Astrocyte (in vitro differentiated cells and primary cell): ENCODE results near the gene SLC35F1. TPM values are rescaled to one million over a fixed set of nuclear protein-coding genes. Genes with fewer than 3 reads are reported as not detected.

ENCODE experiments used
- DNase-seq: peaks from one replicate; pipeline ENCODE4 v3.0.0-alpha.2; 2010; ENCODE audit warnings: low read depth
- FAIRE-seq: peaks from 2 replicates; lab custom pipeline; 2011; peaks lifted over from hg19 to GRCh38; lab: Jason Lieb, UNC
- H2AFZ ChIP-seq: 2 replicates; pipeline ENCODE4 v1.6.0; 2012; ENCODE audit warnings: low read depth, low read length, inconsistent platforms
- H3K27ac ChIP-seq: 2 replicates; pipeline ENCODE4 v1.5.1; 2011; ENCODE audit warnings: low read depth, low read length, inconsistent platforms
- H3K27me3 ChIP-seq: 2 replicates; pipeline ENCODE4 v1.6.0; 2011; ENCODE audit warnings: low read length, inconsistent platforms; ENCODE audit not compliant: insufficient read depth
- H3K36me3 ChIP-seq: 2 replicates; pipeline ENCODE4 v1.5.1; 2011; ENCODE audit warnings: low read length, inconsistent platforms; ENCODE audit not compliant: insufficient read depth
- H3K4me1 ChIP-seq: 2 replicates; pipeline ENCODE4 v1.5.1; 2011; ENCODE audit warnings: low read length, inconsistent platforms; ENCODE audit not compliant: insufficient read depth
- H3K4me2 ChIP-seq: 2 replicates; pipeline ENCODE4 v1.6.0; 2012; ENCODE audit warnings: low read length, inconsistent platforms
- H3K4me3 ChIP-seq: 2 replicates; pipeline ENCODE4 v1.5.1; 2011; ENCODE audit warnings: low read depth, mild to moderate bottlenecking, low read length, inconsistent platforms; ENCODE audit not compliant: insufficient read depth
- H3K79me2 ChIP-seq: 2 replicates; pipeline ENCODE4 v1.6.0; 2012; ENCODE audit warnings: mild to moderate bottlenecking, low read length, inconsistent platforms; ENCODE audit not compliant: insufficient read depth
- H3K9ac ChIP-seq: 2 replicates; pipeline ENCODE4 v1.6.0; 2012; ENCODE audit warnings: mild to moderate bottlenecking, low read length, inconsistent platforms
- H3K9me3 ChIP-seq: 2 replicates; pipeline ENCODE4 v1.5.1; 2012; ENCODE audit warnings: low read depth, mild to moderate bottlenecking, low read length, inconsistent platforms; ENCODE audit not compliant: insufficient read depth
- H4K20me1 ChIP-seq: 2 replicates; pipeline ENCODE4 v1.6.0; 2012; ENCODE audit warnings: low read length, inconsistent platforms; ENCODE audit not compliant: insufficient read depth
- H3K27ac Mint-ChIP-seq: one replicate; pipeline ENCODE4 v1.8.0; 2021; ENCODE audit warnings: mild to moderate bottlenecking, mixed read lengths; ENCODE audit not compliant: unreplicated experiment
- H3K27me3 Mint-ChIP-seq: one replicate; pipeline ENCODE4 v1.8.0; 2021; ENCODE audit warnings: low read depth, mixed read lengths; ENCODE audit not compliant: unreplicated experiment
- H3K36me3 Mint-ChIP-seq: one replicate; pipeline ENCODE4 v1.8.0; 2021; ENCODE audit warnings: low read depth, mixed read lengths; ENCODE audit not compliant: unreplicated experiment
- H3K4me1 Mint-ChIP-seq: one replicate; pipeline ENCODE4 v1.8.0; 2021; ENCODE audit warnings: low read depth, mixed read lengths; ENCODE audit not compliant: unreplicated experiment
- H3K4me3 Mint-ChIP-seq: one replicate; pipeline ENCODE4 v1.8.0; 2021; ENCODE audit warnings: mild to moderate bottlenecking, moderate library complexity, mixed read lengths; ENCODE audit not compliant: unreplicated experiment
- H3K9me3 Mint-ChIP-seq: one replicate; pipeline ENCODE4 v1.8.0; 2021; ENCODE audit warnings: mild to moderate bottlenecking, mixed read lengths; ENCODE audit not compliant: unreplicated experiment
- CTCF ChIP-seq: IDR thresholded peaks from 2 replicates; pipeline ENCODE4 v1.5.1; 2011; ENCODE audit warnings: low read depth, mild to moderate bottlenecking, inconsistent platforms, low read length, moderate library complexity; ENCODE audit not compliant: insufficient read depth
- EZH2 ChIP-seq: IDR thresholded peaks from 2 replicates; pipeline ENCODE4 v1.6.1; 2012; ENCODE audit warnings: mild to moderate bottlenecking, low read length, inconsistent platforms; ENCODE audit not compliant: insufficient read depth
- total RNA-seq: library from RNA; stranded (reverse); gene quantifications from 2 replicates; pipeline ENCODE4 v1.2.1, GENCODE V29; 2021

Gene SLC35F1
- total RNA-seq, 1 donor from 2014 or later, result 1.0 TPM

GRCh38 chr6:117911150-117911549 is 4.1 kb downstream of the SLC35F1 start:
- FAIRE-seq (no peak), DNase-seq (no peak)
- Histone ChIP-seq H3K27me3 (peaks cover 13% of the 10 kb centered on the region), H2AFZ (no peak overlapping the region), H4K20me1 (no peaks in the 10 kb centered on the region), H3K9ac (no peak overlapping the region), H3K4me2 (no peak overlapping the region), H3K27ac (no peak overlapping the region), H3K9me3 (no peaks in the 10 kb centered on the region), H3K79me2 (no peaks in the 10 kb centered on the region), H3K36me3 (no peaks in the 10 kb centered on the region), H3K4me1 (no peaks in the 10 kb centered on the region), H3K4me3 (no peak overlapping the region)
- TF ChIP-seq EZH2 (no peak), CTCF (no peak)
- Mint-ChIP-seq H3K4me1 (no peaks in the 10 kb centered on the region), H3K27me3 (no peaks in the 10 kb centered on the region), H3K4me3 (no peak overlapping the region), H3K9me3 (no peaks in the 10 kb centered on the region), H3K36me3 (no peaks in the 10 kb centered on the region), H3K27ac (no peak overlapping the region)

- Histone ChIP-seq H3K9ac (no peak overlapping the region), H3K79me2 (no peaks in the 10 kb centered on the region), H3K36me3 (no peaks in the 10 kb centered on the region), H3K9me3 (no peaks in the 10 kb centered on the region), H3K27ac (no peak overlapping the region), H3K4me3 (no peak overlapping the region), H3K27me3 (peaks cover 10% of the 10 kb centered on the region), H4K20me1 (no peaks in the 10 kb centered on the region), H2AFZ (no peak overlapping the region), H3K4me1 (no peaks in the 10 kb centered on the region), H3K4me2 (no peak overlapping the region)
- no peaks in the 10 kb centered on the region for H3K9me3 Mint-ChIP-seq
- TF ChIP-seq EZH2 (no peak), CTCF (no peak)
- H3K27me3 Mint-ChIP-seq, result no peaks in the 10 kb centered on the region
- FAIRE-seq, result no peak
- no peak overlapping the region for H3K4me3 Mint-ChIP-seq
- no peaks in the 10 kb centered on the region for H3K36me3 Mint-ChIP-seq
- no peak overlapping the region for H3K27ac Mint-ChIP-seq
- no peaks in the 10 kb centered on the region for H3K4me1 Mint-ChIP-seq
- DNase-seq, result no peak
Observed at GRCh38 chr6:117911660-117912059, 4.6 kb downstream of the SLC35F1 start.

GRCh38 chr6:117915846-117916245 is 8.8 kb downstream of the SLC35F1 start:
- no peak overlapping the region for H3K27ac ChIP-seq
- H2AFZ ChIP-seq, result no peak overlapping the region
- H3K36me3 ChIP-seq, result no peaks in the 10 kb centered on the region
- no peaks in the 10 kb centered on the region for H4K20me1 ChIP-seq
- H3K4me2 ChIP-seq, result no peak overlapping the region
- TF ChIP-seq CTCF (no peak), EZH2 (no peak)
- no peak overlapping the region for H3K4me3 ChIP-seq
- no peaks in the 10 kb centered on the region for H3K9me3 ChIP-seq
- H3K4me3 Mint-ChIP-seq, result no peak overlapping the region
- H3K9ac ChIP-seq, result no peak overlapping the region
- H3K4me1 ChIP-seq, result peaks cover 10% of the 10 kb centered on the region
- H3K27me3 ChIP-seq, result peaks cover 4% of the 10 kb centered on the region
- H3K9me3 Mint-ChIP-seq, result no peaks in the 10 kb centered on the region
- no peak for DNase-seq
- no peaks in the 10 kb centered on the region for H3K36me3 Mint-ChIP-seq
- no peak for FAIRE-seq
- no peaks in the 10 kb centered on the region for H3K79me2 ChIP-seq
- no peak overlapping the region for H3K27ac Mint-ChIP-seq
- no peaks in the 10 kb centered on the region for H3K4me1 Mint-ChIP-seq
- H3K27me3 Mint-ChIP-seq, result no peaks in the 10 kb centered on the region
